ENCODE data around the gene SIRPA.

- TF ChIP-seq CTCF (IDR thresholded peaks at IDR 0.05; ENCODE audit: insufficient read depth, low read depth, low read length), result no peak
- TF ChIP-seq EZH2 (IDR thresholded peaks at IDR 0.05; ENCODE audit: insufficient read depth, low read length), result no peak
Measured at GRCh38 chr20:1853473-1853872, 41.7 kb upstream of the SIRPA start.
